Adrenal gland (tissue), 12 donors: ENCODE data around the gene NOM1. TPM values are rescaled to one million over a fixed set of nuclear protein-coding genes. Genes with fewer than 3 reads are reported as not detected.

Experiments used
- DNase-seq, 7 donors: peaks; one replicate each; pipeline ENCODE4 v3.0.0-alpha.2; 2019 to 2020
- H3K27ac ChIP-seq, 5 donors: fragments of 200-600 bp; sonication (generic) in 4 of 5; 1 replicate in 3 of 5; 2 replicates in 2 of 5; pipeline versions ENCODE4 v1.5.1 to v1.8.0; 2016 to 2020; ENCODE audit warnings: mild to moderate bottlenecking in 1 of 5
- H3K27me3 ChIP-seq: fragments of 200-600 bp; 2 replicates; pipeline ENCODE4 v1.8.0; 2021
- H3K36me3 ChIP-seq, 2 donors: fragments of 200-600 bp; replicated peaks in 1 of 2; 1 replicate in 1 of 2; 2 replicates in 1 of 2; pipeline versions ENCODE4 v1.5.1 to v1.8.0; 2018 to 2022
- H3K4me1 ChIP-seq, 2 donors: fragments of 200-600 bp; replicated peaks in 1 of 2; 1 replicate in 1 of 2; 2 replicates in 1 of 2; pipeline versions ENCODE4 v1.5.1 to v1.8.0; 2018 to 2021
- H3K4me3 ChIP-seq, 4 donors: fragments of 200-600 bp; sonication (generic) in 3 of 4; one replicate each; pipeline ENCODE4 v1.5.1; 2016 to 2018
- H3K9me3 ChIP-seq, 3 donors: fragments of 200-600 bp; sonication (generic) in 1 of 3; replicated peaks in 1 of 3; 1 replicate in 2 of 3; 2 replicates in 1 of 3; pipeline versions ENCODE4 v1.5.1 to v1.8.0; 2016 to 2021
- POLR2A ChIP-seq, 2 donors: fragments of 450-650 bp; IDR thresholded peaks; one replicate each; pipeline ENCODE4 v1.6.1; 2017; ENCODE audit warnings: antibody characterized with exemption in 2 of 2, mild to moderate bottlenecking in 2 of 2, moderate library complexity in 1 of 2
- WGBS, 4 donors: extraction: QIAGEN DNeasy Blood & Tissue Kit in 2 of 4; methylation state at CpG; one replicate each; pipeline versions ENCODE4 v1.1.5 to v1.1.7; 2013 to 2017; 5-methylcytosine and 5-hydroxymethylcytosine counted together
- intact Hi-C, 2 donors: fragments of 100-400 bp; cut with DNase I; formaldehyde crosslinking; loops; one replicate each; pipeline versions ENCODE4 v1.14.1 to v1.15.0; 2022 to 2023
- polyA plus RNA-seq, 3 donors: library from polyadenylated mRNA; stranded (reverse); fragments of 200-250 nt in 2 of 3; fragments of 350-450 nt in 1 of 3; fragmentation: Illumina TruSeq in 1 of 3; extraction: RNeasy Lipid Tissue Mini Kit (QIAGEN cat#74804) in 1 of 3; gene quantifications; one replicate each; pipeline ENCODE4 v1.2.3, GENCODE V29; 2013 to 2014
- total RNA-seq, 9 donors: library from RNA; depleted of rRNA in 4 of 9; stranded (reverse); fragments of >200 nt in 4 of 9; fragments of 120-200 nt in 1 of 9; fragmentation: NEBNext Ultra II Directional in 1 of 9; extraction: Animal tissue kit (Norgen Biotek cat#: 25700) in 1 of 9; gene quantifications; one replicate each; pipeline versions ENCODE4 v1.1.0 to v1.2.4, GENCODE V29; 2013 to 2023
- TF ChIP-seq, protein P1 (sequence below), 6 experiments: fragments of 450-650 bp in 4 of 6; fragments of 200-600 bp in 2 of 6; sonication (generic) in 1 of 6; IDR thresholded peaks; 1 replicate in 5 of 6; 2 replicates in 1 of 6; pipeline versions ENCODE4 v1.5.1 to v1.8.0; 2016 to 2021; ENCODE audit warnings: antibody characterized with exemption in 6 of 6, mild to moderate bottlenecking in 2 of 6, moderate library complexity in 1 of 6
- donor health status: healthy with polysubstance abuse.
- donor health status: Bipolar disorder and iron deficiency.
- donor health status: DM: yes; HTN: yes; CAD: no.
- donor health status: DM: no; HTN: no; CAD: no.
- donor health status: DM: no; HTN: no; CAD: no.
- donor health status: DM: yes; HTN: yes; CAD: no.

NOM1 gene
- total and polyA plus RNA-seq, 12 donors = 5.6 to 19.8 (median 14.6) TPM

- intact Hi-C loops = no loop called here
- no peak for DNase-seq
- peaks cover 94% of the 10 kb centered on the region for H3K27me3 ChIP-seq
Observed at GRCh38 chr7:157016024-157016351, 66.5 kb downstream of the NOM1 start.

DNA sequence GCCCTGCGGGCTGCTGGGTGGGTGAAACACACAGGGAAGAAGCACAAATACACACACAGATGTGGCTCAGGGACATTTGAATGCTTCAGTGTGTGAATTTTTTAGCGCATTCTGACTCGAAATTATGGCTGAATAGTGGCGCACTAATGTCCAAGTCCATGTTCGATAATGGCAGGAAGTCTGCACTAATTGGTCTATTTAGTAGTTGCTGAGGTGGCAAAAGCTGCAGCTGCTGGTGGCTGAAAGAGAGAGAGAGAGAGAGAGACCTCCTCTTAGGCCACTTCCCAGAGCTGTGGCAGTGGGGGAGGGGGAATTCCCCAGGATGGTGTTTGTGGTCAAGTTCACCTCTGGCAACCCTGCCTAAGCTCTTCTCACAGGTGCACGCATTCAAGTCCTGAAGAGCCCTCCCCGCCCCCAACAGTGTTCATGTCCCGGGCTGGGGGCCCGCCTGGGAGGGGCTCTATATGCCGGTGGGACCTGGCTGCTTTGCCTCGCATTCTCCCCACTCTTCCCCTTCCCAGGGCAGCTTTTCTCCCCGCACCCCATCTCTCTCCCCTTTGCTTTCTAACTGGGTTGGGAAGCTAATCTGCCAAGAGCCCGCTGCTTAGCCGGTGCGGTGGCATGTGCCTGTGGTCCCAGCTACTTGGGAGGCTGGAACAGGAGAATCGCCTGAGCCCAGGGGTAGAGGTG lies 67.0 kb downstream of the NOM1 start:
- Histone ChIP-seq H3K27ac (no peak overlapping the region), H3K27me3 (peaks cover 94% of the 10 kb centered on the region), H3K4me3 (no peak overlapping the region), H3K36me3 (no peaks in the 10 kb centered on the region), H3K4me1 (peaks cover 6 to 11% of the 10 kb centered on the region in 2 donors), H3K9me3 (no peaks in the 10 kb centered on the region)
- intact Hi-C loops = no loop called here
- WGBS, 4 donors = 4 to 8% (median 5%) methylated on average over 13 to 16 of the region's 16 CpGs
- no peak for TF ChIP-seq POLR2A (IDR thresholded peaks at IDR 0.05)
- TF ChIP-seq, protein P1, sequence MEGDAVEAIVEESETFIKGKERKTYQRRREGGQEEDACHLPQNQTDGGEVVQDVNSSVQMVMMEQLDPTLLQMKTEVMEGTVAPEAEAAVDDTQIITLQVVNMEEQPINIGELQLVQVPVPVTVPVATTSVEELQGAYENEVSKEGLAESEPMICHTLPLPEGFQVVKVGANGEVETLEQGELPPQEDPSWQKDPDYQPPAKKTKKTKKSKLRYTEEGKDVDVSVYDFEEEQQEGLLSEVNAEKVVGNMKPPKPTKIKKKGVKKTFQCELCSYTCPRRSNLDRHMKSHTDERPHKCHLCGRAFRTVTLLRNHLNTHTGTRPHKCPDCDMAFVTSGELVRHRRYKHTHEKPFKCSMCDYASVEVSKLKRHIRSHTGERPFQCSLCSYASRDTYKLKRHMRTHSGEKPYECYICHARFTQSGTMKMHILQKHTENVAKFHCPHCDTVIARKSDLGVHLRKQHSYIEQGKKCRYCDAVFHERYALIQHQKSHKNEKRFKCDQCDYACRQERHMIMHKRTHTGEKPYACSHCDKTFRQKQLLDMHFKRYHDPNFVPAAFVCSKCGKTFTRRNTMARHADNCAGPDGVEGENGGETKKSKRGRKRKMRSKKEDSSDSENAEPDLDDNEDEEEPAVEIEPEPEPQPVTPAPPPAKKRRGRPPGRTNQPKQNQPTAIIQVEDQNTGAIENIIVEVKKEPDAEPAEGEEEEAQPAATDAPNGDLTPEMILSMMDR (IDR thresholded peaks at IDR 0.05) = no peak
- DNase-seq = no peak

More at GRCh38 chr7:157016024-157016351, 66.5 kb downstream of the NOM1 start:
- TF ChIP-seq POLR2A (IDR thresholded peaks at IDR 0.05) = no peak
- TF ChIP-seq, protein P1 (IDR thresholded peaks at IDR 0.05) = no peak
- no peak overlapping the region for H3K27ac ChIP-seq
- no peaks in the 10 kb centered on the region for H3K36me3 ChIP-seq
- WGBS, 4 donors = 8 to 17% (median 13%) methylated on average over 8 to 11 of the region's 11 CpGs
- H3K4me3 ChIP-seq = no peak overlapping the region
- H3K4me1 ChIP-seq = peaks cover 4 to 9% of the 10 kb centered on the region in 2 donors
- no peaks in the 10 kb centered on the region for H3K9me3 ChIP-seq

GRCh38 chr7:157017149-157017548 lies 67.6 kb downstream of the NOM1 start:
- no peak for DNase-seq
- TF ChIP-seq, protein P1 (IDR thresholded peaks at IDR 0.05) = no peak
- TF ChIP-seq POLR2A (IDR thresholded peaks at IDR 0.05) = no peak
- Histone ChIP-seq H3K27me3 (peaks cover 96% of the 10 kb centered on the region), H3K36me3 (no peaks in the 10 kb centered on the region), H3K27ac (no peak overlapping the region), H3K9me3 (no peaks in the 10 kb centered on the region), H3K4me1 (peaks cover 6 to 11% of the 10 kb centered on the region in 2 donors), H3K4me3 (no peak overlapping the region)
- intact Hi-C loops = no loop called here
- 6 to 14% (median 8%) methylated on average over 10 to 11 of the region's 11 CpGs for WGBS, 4 donors

DNA sequence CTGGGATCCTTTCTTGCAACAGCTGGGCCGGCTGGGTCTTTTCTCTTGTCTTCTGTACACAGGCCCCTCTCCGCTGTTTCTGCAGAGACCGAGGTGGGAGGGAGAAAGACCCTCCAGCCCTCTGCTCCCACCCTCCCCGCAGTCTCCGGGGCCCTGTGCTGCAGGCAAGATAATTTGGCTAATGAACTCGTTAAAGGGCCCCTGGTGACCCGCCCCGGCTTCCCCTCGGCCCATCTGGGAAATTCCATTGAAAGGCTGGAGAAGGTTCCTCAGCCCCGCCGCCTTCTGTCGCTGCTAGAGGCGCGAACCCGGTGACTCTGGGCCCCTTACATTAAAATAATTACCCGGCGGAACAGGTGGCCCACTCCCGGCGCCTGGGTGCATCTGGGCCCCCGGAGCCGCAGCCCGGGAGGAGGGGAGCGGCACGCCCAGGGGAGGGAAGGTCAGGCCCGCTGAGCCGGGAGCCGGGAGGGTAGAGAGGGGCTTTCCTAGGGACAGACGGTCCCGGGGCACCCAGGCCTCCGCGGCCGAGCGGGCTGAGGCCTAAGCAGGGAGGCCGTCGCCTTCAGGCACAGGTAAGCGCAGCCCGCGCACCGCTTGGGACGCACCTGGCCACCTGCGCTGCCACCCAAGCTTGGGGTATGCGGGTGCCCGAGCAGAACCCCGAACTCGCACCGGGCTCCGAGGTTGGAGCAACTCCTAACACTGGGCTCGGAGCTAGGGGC lies 68.3 kb downstream of the NOM1 start:
- WGBS, 4 donors = 2 to 11% (median 3%) methylated on average over 11 to 48 of the region's 48 CpGs
- TF ChIP-seq, protein P1 (IDR thresholded peaks at IDR 0.05) = no peak
- TF ChIP-seq POLR2A (IDR thresholded peaks at IDR 0.05) = no peak
- peaks cover 96% of the 10 kb centered on the region for H3K27me3 ChIP-seq

More for the DNA sequence above, 68.3 kb downstream of the NOM1 start:
- DNase-seq = no peak
- Histone ChIP-seq H3K9me3 (no peaks in the 10 kb centered on the region), H3K36me3 (no peaks in the 10 kb centered on the region), H3K27ac (no peak overlapping the region), H3K4me3 (no peak overlapping the region), H3K4me1 (peaks cover 6 to 11% of the 10 kb centered on the region in 2 donors)
- intact Hi-C loops = no loop called here
